ENCODE measurements around the gene TAF15. TPM values are rescaled to one million over a fixed set of nuclear protein-coding genes. Genes with fewer than 3 reads are reported as not detected.

TAF15 gene
- total and polyA plus RNA-seq, 10 of the 15 experiments (the other 5 are each of a cell fraction or from before 2014, with no cell fraction given) = 9.5 to 259 (median 40.4) TPM

- no peak for TF ChIP-seq PRDM15 (CRISPR knock-in tag; IDR thresholded peaks at IDR 0.05)
- TF ChIP-seq PML (IDR thresholded peaks at IDR 0.05; ENCODE audit: low read length) = no peak
These were observed 35.3 kb downstream of the TAF15 start (continued) for GRCh38 chr17:35844547-35844946.

- H3K36me3 ChIP-seq (ENCODE audit: control insufficient read depth in 2 of 2, insufficient read depth in 2 of 2, low read length in 1 of 2) = peaks cover 11 to 34% of the 10 kb centered on the region in 2 experiments
- ChIA-PET RAD21 (ENCODE audit: unreplicated experiment) (interaction anchor here (1.5 to 3.3 kb wide), 2 partner anchors 34 to 43 kb away, joined by 5 to 11 read pairs; partner anchors contain the start of gene CCL5), POLR2A (no interaction called here), SMC1A (ENCODE audit: uncharacterized antibody, unreplicated experiment) (interaction anchor here (0.7 to 6.6 kb wide), 6 partner anchors 25 to 123 kb away, joined by 3 to 33 read pairs (median 7); partner anchors contain the start of gene RDM1), CTCF (interaction anchor here (0.7 to 4.7 kb wide), 7 partner anchors 26 to 126 kb away, joined by 3 to 35 read pairs (median 3); partner anchors contain the start of gene RDM1)
- ATAC-seq = no peak
- H3K27ac ChIP-seq (ENCODE audit: control insufficient read depth, insufficient read depth) = no peak overlapping the region
- in situ Hi-C loops (cut with MboI) (no loop called here), intact Hi-C loops (cut with micrococcal nuclease; ENCODE audit: unreplicated experiment) (loop anchor here (5.0 kb wide), 2 partner anchors 86 to 101 kb away; partner anchors contain the start of gene RDM1)
- H2AFZ ChIP-seq (ENCODE audit: control insufficient read depth, low read depth, low read length) = no peak overlapping the region
- DNase-seq (ENCODE audit: low read depth, low spot score) = no peak
- no peak for FAIRE-seq
- no peaks in the 10 kb centered on the region for H3K27me3 ChIP-seq (replicated peaks in 1 of 2; ENCODE audit: control insufficient read depth in 2 of 2, insufficient read depth in 2 of 2, low read length in 1 of 2)
- 47% methylated on average over 3 of the region's 3 CpGs for WGBS (ENCODE audit: insufficient coverage, insufficient replicate concordance, low lambda C conversion rate, missing lambda C conversion rate)
- no peak for TF ChIP-seq RFX5 (IDR thresholded peaks at IDR 0.05; ENCODE audit: low read depth, low read length)
- TF ChIP-seq PAX8 (IDR thresholded peaks at IDR 0.05) = no peak
- no peak for TF ChIP-seq ATF2 (IDR thresholded peaks at IDR 0.05; ENCODE audit: low read length)
- no peak for TF ChIP-seq TARDBP (IDR thresholded peaks at IDR 0.05; ENCODE audit: borderline replicate concordance)
- no peak overlapping the region for H3K9ac ChIP-seq (ENCODE audit: control insufficient read depth, insufficient read depth, low read length)
- H3K4me2 ChIP-seq (ENCODE audit: control insufficient read depth, insufficient read depth) = no peak overlapping the region
- H3K4me3 ChIP-seq = no peak overlapping the region
- no peaks in the 10 kb centered on the region for H4K20me1 ChIP-seq (ENCODE audit: control insufficient read depth, insufficient read depth)
- no peaks in the 10 kb centered on the region for H3K9me3 ChIP-seq (replicated peaks; ENCODE audit: control insufficient read depth, insufficient read depth, low read length)
- no peaks in the 10 kb centered on the region for H3K79me2 ChIP-seq (ENCODE audit: control insufficient read depth, insufficient read depth, low read length)
- H3K4me1 ChIP-seq (ENCODE audit: control insufficient read depth, insufficient read depth, low read length) = no peaks in the 10 kb centered on the region
- BruUV-seq (replicated peaks) = no TSS peak
These were observed 36.9 kb downstream of the TAF15 start for GRCh38 chr17:35846055-35846809.

Measured in GM12878 (cell line).